ENCODE results near the gene USP40.

USP40 gene

DNA sequence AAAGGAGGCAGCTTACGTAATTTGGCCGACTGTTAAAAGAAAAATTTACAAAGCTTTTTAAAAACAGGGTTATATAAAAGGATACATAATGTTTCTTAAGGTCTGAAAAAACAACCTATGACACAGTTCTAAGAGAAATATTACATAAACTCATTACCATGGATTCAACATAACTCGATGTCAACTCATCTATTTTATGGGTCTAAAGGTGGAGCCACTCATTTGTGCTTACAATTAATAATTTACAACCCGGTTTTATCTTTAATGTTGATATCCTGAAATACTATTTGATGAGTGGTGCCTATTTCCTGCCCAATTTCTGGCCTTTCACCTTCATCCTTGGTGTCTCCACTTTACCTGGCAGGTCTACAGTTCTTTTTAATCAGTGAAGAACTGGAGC, 15.1 kb downstream of the USP40 start:
- DNase-seq = no peak

DNA sequence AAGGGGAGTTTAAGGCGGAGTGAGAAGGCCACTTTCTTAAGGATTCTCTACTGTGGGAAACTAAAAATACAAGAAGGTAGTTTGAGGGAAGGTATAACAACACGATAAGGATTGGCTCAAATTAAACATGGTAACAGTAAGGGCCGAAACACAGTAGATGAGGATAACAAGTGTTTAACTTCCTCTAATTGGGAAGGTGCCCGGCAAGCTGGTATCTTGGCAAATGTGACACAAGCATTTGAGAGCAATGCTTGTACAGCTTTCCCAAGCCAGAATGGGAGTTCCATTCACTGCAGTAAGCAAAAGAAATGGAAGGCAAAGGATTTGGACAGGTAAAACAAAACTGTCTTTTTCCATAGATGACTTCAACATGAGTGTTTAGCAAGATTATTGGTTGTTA, 19.8 kb downstream of the USP40 start:
- no peak for DNase-seq

DNA sequence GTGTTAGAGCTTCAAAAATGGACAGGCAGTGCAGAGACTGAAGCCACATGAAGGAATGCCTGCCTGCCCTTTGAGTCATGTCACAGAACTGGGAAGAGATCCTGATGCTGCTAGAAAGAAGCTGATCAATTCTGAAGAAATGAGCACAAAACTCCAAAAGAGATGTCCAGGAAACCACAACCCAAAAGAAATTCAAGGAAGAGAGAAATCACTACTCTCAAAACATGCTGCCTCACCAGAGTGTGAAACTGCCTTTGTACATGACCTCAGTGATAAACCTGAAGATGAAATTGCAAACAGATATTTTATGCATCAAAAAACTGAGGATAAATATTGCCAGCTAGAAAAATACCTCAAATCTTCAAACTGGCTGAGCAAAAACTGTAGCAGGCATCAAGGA, 20.5 kb downstream of the USP40 start:
- no peak for DNase-seq

DNA sequence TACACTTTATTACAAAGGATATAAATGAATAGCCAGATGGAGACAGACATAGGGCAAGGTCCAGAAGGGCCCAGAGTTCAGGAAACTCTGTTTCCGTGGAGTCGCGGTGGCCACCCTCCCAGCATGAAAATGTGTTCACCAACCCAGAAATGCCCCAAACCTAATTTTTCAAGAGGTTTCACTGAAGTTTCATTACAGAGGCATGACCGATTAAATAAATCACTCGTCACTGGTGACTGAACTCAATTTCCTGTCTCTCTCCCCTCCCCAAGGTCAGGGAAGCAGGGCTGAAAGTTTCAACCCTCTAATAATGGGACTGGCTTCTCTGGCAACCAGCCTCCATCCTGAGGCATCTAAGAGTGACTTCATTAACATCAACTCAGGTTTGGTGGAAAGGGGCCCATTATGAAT, 22.4 kb downstream of the USP40 start:
- no peak for DNase-seq

DNA sequence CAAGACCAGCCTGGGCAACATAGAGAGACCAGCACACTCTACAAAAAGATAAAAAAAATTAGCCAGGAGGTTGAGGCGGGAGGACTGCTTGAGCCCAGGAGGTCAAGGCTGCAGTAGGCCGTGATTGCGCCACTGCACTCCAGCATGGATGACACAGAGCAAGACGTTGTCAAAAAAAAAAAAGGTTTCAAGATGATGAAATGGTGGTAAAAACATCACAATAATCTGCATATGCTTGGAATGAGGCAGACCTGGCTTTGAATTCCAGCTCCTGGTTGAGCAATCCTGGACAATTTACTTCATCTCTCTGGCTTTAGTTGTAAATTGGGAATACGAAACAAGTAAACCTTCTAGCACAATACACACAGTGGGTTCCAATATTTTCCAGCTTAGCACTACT, 24.1 kb downstream of the USP40 start:
- DNase-seq = no peak

DNA sequence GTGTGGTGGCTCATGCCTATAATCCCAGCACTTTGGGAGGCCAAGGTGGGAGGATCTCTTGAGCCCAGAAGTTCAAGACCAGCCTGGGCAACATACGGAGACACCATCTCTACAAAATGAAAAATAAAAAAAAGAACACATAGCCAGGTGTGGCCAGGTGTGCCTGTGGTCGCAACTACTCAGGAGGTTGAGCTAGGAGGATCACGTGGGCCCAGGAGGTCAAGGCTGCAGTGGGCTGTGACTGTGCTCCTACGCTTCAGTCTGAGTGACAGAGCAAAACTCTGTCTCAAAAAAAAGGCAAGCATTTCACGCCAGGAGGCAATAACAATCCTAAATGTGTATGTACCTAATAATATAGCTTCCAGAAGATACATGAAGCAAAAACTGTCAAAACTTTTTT, 27.8 kb downstream of the USP40 start:
- no peak for DNase-seq

DNA sequence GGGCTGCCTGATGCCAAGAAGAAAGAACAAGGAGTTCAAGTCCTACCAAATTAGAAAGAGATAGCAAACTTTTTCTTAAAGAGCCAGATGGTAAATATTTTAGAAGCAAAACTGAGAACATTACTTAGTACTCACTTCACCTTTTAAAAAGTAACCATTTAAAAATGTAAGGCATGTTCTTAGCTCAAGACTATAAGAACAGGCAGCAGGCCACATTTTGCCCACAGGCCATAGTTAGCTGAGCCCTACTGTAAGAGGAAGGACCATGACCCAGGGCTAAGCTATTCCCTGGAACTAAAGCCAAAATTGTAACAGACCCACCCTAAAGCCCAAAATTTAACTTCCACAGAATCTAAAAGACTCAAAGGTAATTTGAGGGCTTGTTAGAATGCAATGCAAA, 31.3 kb downstream of the USP40 start:
- no peak for DNase-seq

DNA sequence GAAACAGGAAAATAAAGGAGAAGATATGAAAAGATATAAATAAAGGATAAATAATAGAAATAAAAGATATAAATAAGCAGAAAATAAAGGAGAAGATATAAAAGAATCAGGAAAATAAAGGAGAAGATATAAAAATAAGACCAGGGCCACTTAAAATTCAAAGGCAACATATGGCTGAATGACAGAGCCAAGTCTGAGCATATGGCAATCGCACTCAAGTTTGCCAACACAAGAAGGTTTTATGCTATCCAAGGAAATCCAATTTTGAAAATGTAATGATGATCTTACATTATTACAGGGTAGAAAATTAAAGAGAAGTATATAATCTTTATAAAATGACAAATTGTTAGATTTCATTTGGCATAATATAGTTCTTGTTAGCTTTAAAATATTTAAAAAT, 33.6 kb downstream of the USP40 start:
- peak; percentile 56 for DNase-seq

DNA sequence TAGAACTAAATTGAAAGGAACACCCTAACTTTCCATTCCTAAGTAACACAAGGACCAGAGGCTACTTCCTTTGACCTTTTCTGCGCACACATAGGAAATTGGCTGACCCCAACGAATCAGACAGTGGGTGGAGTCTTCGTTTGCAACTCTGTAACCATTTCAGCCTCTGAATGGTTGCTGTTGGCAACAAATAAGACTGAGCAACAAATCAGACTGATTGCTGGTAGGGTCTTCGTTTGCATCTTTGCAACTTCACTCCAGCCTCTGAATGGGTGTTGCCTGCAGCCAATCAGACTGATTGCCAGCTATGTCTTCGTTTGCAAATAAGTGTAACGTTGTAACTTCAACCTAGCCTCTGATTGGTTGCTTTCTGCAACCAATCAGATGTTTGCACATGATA, 34.6 kb downstream of the USP40 start:
- no peak for DNase-seq

DNA sequence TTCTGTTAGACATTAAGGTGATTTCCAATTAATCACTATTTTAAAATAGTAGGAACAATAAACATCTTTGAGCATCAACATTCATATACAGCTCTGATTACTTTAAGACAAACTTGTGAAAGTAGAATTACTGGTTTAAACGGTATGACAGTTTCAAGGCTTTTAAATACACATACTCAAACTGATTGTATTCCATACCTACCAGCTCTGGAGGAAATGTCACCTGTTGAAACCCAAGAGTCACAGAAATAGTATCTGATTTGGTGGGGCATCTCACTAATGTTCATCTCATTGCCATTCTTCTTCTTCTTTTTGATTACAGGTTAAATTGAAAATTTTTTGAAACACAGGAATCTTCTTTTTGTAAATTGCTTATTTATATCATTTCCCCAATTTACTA, 36.2 kb downstream of the USP40 start:
- no peak for DNase-seq

DNA sequence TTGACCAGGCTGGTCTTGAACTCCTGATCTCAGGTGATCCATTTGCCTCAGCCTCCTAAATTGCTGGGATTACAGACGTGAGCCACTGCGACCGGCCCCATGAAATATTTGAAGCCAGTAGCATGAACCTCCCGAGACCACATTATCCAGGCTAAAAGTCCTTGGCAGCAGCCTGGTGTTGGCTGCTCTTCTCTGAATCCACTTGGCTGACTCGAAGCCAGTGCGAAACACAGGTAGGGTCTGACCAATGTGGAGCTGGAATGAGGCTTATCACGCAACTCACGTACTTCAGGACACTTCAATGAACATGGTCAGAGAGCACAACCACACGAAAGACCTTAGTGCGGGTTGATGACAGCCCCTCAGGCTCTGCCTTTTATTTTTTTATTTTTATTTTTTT, 38.4 kb downstream of the USP40 start:
- DNase-seq = no peak

DNA sequence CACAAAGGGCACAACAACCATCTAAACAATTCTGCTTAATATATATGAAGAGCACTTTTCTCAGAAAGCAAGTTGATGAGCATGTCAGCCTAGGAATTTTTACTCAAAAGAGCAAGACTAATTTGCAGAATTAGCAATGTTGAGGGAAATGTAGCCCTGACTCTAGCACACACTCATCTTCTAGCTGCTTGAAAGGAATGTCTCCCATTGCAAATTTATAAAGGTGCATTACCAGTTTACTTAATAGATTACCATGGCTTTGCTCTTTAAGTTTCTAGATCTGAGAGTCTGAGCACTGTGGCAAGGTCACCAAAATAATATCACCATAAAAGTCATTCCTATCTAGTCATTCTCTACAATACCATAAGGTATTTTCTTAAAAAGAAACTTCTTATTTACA, 40.8 kb downstream of the USP40 start:
- no peak for DNase-seq

DNA sequence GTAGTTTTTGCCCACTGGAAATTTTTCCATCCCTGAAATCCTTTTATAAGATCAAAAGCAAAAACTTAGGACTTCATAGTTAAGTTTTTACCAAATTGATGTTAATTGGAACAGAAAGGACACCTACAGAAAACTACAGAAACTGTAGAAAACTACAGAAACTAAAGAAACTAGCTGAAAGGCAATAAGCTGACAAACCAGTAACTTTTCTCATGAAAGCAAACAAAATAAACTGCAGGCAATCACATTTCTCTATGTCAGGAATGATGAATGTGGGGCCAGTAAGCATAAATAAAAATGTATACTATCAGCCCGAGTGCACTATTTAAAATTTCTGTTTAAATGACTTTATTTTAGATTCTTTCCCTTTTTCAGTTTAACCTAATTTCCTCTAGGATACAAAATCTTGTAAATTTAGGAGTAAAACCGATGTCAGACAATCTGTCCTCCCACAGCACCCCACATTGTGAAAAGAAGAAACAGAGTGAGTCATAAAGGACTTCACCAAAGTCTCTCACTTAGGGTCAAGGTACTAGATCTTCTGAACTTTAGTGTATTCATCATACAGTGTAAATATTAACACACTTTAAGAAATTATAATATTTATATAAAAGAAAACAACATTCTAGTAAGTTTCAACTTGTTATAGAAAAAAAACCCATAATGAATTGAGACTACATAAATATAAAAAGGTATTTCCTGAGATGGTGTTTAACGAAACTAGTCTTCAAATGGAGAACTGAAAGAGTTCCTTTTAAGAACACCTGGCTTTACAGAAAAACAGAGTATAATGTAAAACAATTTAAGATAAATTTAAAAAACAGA, 46.6 kb downstream of the USP40 start:
- no peak for DNase-seq

DNA sequence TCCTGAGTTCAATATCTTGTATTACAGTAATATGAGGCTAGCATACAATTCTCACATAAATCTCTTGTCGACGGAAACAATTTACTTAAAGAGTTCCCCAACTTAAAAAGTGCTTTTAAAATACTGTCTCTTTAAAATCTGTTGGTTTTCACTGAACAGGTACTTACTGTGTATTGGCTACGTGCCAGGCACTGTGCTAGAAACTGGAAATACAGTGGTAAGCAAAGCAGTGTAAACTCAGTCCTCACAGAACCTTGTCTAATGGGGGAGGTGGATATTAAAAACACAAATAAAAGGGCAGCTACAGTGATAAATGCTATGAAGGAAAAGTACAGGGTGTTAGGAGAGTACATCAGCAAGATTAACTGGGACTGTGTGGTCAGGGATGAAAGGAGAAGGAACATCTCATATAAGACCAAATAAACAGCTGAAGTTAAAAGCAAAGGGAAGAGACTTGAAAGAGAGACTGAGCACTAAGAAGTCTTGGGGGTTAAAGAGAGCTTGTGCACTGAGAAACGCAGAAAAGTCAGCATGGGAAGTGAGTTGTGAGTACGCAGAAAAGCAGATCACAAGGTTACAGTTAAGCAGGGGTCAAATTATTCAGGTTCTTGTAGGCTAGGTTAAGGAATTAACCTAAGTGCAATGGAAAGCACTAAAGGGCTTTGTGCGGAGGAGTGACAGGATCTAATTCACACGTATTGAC, 52.5 kb downstream of the USP40 start:
- DNase-seq = no peak

DNA sequence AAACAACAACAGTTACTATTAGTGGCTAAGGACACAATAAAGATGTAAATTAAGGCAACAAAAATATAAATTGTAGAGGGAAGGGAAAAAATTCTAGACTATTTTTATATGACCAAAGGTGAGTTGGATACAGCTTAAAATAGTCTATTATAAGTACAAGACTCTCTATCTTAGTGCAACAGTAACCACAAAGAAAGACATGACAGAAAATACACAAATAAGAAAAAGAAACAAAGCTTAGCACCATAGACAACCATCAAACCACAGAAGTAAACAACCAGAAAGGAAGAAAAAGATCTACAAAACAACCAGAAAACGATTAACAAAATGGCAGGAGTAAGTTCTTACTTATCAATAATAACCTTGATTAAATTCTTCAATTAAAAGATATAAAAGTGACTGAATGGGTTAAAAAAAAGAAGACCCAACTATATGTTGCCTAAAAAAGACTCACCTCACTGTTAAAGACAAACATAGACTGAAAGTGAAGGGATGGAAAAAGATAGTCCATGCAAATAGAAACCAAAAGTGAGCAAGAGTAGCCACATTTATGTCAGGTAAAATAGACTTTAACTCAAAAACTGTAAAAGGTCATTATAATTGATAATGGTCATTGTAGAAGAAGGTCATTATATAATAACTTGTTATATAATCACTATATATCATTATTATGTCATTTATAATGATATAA, 62.5 kb downstream of the USP40 start:
- DNase-seq = no peak

DNA sequence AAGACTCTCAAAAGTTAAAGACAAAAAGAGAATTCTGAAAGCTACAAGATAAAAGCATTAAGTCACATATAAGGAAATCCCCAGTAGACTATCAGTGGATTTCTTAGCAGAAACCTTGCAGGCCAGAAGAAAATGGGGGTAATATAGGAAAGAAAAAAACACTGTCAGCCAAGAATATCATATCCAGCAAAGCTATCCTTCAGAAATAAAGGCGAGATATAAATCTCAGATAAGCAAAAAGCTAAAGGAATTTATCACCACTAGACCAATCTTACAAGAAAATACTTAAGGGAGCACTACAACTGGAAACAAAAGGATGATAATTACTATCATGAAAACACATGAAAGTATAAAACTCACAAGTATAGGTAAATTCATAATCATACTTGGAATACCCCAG, 63.1 kb downstream of the USP40 start:
- no peak for DNase-seq

DNA sequence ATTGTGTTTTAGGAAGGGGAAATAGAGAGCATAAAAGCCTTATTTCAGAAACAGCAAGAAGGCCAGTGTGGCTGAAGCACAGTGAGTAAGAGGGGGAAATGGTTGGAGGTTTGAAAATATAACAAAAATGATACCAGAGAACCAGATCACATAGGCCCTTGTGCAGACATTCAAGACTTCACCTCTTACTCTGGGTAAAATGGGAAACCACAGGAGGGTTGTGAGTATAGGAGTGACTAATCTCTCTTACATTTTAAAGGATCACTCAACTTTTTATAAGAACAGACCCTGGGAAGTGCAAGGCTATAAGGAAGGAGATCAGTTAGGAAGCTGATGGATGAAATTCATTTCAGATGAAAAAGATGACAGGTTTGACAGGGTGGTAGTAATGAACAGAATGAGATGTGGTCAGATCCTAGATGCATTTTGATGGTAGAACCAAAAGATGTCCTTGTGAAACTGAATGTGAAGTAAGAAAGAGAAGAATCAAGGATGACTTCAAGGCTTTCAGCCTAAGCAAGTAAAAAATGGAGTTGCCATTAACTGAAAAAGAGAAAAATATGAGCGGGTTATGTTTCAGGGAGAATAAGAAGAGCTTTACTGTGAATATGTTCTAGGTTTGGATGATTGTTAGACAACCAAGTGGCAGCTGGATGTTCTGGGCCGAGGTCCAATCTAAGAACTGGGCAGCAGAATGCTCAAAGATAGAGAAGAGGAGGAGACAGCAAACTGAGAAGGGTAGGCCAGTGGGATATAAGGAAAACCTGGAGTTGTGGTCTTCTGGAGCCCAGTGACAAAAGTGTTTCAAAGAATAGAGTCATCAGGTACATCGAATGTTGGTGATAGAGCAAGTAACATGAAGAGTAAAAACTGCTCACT, 65.1 kb downstream of the USP40 start:
- no peak for DNase-seq

DNA sequence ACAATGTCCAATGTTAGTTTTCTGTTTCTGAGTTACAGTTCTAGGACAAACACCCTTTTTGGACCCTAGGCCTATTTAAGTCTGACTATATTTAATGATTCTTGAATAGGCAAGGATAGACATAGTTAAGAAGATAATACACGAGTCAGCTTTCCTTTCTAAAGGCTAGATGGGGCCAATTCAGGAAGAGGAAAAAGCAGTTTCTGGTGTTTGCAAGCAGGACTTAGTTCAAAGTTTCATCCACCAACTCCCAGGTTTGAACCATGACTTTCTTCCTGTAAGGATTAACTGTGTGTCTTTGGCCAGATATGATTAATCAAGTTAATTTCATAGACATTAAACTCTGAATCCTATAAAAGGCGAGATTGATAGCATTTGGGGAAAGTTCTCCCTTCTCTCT, 66.7 kb downstream of the USP40 start:
- no peak for DNase-seq

DNA sequence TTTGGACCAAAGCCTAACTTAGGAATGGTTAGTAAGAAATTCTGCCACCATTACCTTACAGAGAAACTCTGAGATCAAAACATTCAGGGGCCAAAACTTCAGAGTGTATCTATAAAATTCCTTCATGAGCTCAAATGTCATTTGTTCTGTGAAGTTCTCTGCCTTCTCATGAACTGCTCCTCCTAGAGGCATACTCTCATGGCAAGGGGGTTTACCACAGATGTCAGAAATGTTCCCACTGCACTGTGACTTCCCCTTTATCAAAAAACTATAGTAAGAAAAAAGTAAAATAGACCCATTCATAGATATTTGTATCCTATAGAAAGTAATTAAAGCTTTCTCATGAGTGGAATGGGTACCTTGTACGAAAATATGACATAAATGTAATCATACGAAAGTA, 68.5 kb downstream of the USP40 start:
- DNase-seq = no peak

DNA sequence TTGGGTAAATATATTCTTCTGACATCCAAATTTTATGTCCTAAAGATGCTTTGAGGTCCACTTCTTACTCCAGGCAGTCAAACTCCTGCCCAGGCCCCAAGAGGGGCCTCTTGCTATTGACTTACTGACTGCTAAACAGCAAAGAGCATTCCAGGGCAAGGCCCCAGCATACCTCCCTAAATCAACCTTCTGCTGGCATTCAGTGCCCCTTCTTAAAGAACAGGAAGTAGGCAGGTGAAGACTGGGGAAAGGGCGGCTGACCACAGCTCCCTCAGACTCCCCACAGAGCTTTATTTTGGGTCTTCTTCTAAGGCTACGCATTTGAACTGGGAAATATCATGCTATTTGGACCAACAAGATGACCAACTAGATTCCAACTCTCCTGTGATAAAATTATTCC, 68.9 kb downstream of the USP40 start:
- DNase-seq = no peak

DNA sequence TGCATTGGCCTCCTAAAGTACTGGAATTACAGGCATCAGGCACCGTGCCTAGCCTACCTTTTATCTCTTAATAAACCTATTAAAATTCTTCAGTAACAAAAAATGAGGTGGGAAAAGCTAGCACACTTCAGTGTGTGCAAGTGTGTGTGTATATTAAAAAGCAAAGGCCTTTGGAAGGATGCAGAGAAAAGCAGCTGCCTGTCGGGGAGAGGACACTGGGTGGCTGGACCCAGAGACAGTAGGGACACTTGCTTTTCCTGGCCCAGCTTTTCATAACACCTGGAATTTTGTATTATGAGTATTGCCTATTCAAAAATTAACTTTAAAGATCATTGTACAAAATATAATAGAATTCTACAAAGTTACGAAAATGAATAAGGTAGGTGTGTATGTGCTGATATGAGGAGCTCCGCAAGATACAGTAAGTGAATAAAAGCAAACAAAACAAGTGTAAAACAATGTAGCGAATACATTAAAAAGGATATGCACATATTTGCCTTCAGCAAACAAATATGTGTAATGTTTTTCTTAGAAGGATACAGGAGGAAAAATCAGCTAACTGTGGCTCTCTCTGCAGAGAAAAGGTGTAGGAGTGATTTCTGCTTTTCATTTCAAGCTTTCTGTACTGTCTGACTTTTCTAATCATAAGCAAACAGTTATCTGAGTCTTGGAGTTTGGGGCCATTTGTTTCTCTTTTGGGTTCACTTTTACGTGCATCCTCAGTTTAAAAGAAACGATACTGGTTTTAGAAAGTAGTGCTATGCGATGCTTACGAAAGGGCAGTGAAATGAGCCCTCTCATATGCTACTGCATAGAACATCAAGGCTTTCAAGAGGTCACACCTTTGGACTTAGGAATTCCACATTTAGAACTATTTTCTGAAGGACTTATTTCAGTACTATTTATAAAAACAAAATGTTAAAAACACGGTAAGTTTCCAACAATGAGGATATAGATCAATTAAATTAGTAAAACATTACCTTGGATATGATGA, 70.8 kb downstream of the USP40 start:
- no peak for DNase-seq

DNA sequence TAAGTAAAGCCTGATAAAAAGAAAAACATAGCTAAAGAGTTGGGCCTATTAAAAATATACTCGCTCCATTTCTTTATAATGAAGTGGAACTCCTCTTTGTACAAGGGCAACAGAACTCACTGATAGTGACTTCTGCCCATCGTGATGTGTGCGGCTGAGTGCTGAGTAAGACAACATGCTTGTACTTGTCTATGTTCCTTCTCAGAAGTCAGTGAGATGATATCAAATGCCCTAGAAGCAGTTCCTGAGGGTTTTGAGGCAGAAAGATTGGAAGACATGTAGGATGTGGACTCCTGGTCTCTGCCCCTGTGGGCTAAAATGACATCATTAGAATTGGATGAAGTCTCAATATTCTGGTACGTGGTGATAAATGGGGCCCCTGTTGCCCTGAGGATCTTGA, 73.8 kb downstream of the USP40 start:
- no peak for DNase-seq
